GM10847 (cell line): Measurements from ENCODE around the gene EEPD1.

Experiments
- POLR2A ChIP-seq: IDR thresholded peaks from 2 replicates; pipeline ENCODE4 v1.6.1; 2011; ENCODE audit not compliant: insufficient read length; ENCODE audit errors: extremely low read depth

EEPD1 gene

GRCh38 chr7:36313607-36314006 lies 160.6 kb downstream of the EEPD1 start:
- no peak for TF ChIP-seq POLR2A

- no peak for TF ChIP-seq POLR2A
Observed at GRCh38 chr7:36314491-36314890, 161.4 kb downstream of the EEPD1 start.

DNA sequence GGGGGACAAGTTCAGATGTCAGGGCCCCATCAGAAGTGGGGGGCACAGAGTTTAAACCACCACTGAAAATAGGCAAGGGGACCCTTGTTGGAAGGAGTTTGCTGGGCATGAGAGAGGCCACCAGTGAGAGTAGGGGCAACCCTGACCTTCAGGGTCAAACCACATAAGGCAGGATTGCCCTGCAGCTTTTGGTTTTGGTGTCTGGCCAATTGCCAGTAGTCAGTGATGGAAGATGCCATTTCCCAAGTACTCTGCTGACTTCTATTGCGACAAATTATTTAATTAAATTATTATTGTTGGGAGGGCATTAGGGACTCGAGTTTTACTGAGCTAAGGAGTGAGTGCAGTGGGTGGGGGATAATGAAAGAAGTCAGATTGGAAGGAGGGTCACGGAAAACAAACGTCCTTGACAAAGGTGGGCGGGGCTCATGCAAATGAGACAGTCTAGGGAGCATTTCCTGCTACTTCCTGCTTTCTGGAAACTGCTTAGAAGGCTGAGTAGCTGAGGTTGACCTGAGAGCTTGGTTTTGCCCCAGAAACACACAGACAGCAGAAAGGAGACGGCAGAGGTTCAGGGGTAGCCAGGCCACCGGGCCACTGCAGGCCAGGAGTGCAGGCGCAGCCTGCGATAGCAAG lies 162.4 kb downstream of the EEPD1 start:
- no peak for TF ChIP-seq POLR2A

- no peak for TF ChIP-seq POLR2A
Observed at GRCh38 chr7:36316319-36316718, 163.3 kb downstream of the EEPD1 start.

- no peak for TF ChIP-seq POLR2A
Observed at GRCh38 chr7:36317276-36317675, 164.2 kb downstream of the EEPD1 start.

- TF ChIP-seq POLR2A = no peak
Observed at GRCh38 chr7:36318116-36318515, 165.1 kb downstream of the EEPD1 start.

DNA sequence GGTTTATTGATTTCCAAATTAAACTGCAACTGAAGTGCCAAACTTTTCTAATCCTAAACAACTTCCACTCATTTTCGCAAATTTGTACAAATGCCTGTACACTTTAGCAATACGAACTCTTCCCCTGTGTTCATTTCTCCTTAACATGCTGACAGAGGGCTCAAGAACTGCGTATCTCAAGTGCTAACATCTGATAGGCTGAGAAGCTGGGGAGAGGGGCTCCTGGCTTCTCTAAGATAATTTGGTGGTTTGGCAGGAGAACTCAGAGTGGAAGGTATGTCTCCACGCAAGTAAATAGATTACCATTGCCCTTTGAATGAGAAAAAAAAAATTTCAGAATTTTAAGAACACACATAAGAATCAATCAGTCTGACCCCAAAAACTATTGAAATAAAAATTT lies 183.3 kb downstream of the EEPD1 start:
- TF ChIP-seq POLR2A = no peak

GRCh38 chr7:36338256-36338655 lies 185.2 kb downstream of the EEPD1 start:
- TF ChIP-seq POLR2A = no peak

DNA sequence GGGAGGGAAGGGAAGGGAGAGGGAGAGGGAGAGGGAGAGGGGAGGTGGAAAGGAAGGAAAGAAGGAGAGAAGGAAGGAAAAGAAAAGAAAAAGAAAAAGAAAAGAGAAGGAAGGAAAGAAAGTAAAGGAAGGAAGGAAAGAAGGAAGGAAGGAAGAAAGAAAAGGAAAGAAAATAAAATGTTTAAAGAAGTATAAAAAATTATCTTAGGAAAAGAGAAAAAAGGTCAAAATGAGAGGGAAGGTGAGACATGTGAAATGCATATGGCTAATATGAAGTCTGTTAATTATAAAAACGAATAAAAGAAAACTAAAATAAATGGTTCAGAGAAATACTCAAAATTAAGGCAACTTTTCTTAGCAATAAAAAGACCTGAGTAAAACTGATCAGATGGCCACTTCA lies 190.5 kb downstream of the EEPD1 start:
- TF ChIP-seq POLR2A = no peak

DNA sequence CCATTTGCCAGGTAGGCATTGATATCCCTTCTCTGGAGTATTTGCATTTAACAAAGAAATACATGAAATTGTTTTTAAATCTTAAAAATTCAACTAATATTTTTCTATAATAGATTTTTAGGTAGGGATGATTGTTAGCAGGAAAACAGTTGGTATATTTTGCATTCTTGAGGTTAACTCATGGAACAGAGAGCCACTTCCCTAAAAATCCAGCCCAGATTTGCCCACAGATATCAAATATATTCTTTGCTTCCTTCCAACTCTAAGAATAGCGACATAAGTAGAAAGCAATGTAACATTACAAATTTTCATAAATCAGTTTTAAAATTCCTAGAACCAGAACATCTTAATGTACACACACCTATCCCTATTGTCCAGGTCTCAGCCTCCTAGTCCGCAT lies 191.6 kb downstream of the EEPD1 start:
- no peak for TF ChIP-seq POLR2A

DNA sequence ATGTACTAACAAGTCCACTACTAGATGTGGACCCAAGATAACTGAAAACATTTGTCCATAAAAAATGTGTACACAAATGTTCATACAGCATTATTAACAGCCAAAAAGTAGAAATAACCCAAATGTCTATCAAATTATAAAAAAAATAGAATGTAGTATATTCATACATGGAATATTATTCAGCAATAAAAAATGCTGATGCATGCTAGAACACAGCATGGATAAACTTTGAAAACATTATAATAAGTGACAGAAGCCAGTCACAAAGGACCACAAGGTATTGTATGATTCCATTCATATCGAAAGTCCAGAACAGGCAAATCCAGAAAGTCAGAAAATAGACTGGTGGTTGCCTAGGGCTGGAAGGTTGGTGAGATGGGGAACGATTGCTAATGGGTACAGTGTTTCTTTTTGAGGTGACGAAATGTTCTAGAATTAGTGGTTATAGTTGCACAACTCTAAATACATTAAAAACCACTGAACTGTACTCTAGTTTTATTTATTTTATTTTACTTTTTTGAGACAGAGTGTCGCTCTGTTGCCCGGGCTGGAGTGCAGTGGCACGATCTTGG lies 193.3 kb downstream of the EEPD1 start:
- TF ChIP-seq POLR2A = no peak

DNA sequence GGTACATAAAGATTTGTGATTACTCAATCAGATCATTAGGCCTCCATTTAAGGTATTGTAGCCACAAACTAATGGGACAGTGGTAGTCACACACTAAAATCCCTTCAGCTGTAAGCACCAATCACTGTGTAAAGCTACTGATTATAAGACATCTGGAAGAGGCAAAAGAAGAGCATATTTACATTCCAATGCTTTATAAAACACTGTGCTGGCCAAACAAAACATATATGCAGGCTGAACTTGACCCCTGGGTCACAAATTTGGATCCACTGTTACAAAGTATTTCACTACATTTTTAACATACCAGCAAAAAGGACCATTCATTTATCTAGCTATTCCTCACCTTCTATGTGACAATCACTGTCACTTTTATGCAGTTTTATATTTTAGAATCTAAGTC lies 195.2 kb downstream of the EEPD1 start:
- no peak for TF ChIP-seq POLR2A

DNA sequence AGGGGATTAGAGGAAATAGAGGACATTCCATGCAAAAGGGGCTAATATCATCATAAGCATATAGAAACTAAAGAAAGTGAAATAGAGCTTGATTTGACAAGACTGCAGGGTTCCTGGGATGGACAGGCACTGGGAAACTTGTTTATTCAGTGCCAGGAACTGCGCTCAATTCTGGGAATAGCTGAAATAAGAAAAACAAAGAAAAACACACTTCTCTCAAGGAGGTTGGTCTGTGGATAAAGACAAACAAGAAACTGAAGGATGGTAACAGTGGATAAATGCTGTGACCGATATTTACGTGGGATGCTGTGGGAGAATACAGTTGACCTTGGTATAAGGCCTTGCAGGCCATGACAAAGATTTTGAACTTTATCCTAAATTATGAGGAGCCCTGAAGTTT lies 195.7 kb downstream of the EEPD1 start:
- no peak for TF ChIP-seq POLR2A

- TF ChIP-seq POLR2A = no peak
Observed at GRCh38 chr7:36349626-36350025, 196.6 kb downstream of the EEPD1 start.
